GM12801 (cell line): ENCODE results near the gene B3GALT5.

Source experiments
- TF ChIP-seq, protein P1 (sequence below): IDR thresholded peaks from one replicate; pipeline ENCODE4 v1.5.1; 2011; ENCODE audit warnings: control low read depth; ENCODE audit not compliant: insufficient read length; ENCODE audit errors: extremely low read depth

B3GALT5 gene

DNA sequence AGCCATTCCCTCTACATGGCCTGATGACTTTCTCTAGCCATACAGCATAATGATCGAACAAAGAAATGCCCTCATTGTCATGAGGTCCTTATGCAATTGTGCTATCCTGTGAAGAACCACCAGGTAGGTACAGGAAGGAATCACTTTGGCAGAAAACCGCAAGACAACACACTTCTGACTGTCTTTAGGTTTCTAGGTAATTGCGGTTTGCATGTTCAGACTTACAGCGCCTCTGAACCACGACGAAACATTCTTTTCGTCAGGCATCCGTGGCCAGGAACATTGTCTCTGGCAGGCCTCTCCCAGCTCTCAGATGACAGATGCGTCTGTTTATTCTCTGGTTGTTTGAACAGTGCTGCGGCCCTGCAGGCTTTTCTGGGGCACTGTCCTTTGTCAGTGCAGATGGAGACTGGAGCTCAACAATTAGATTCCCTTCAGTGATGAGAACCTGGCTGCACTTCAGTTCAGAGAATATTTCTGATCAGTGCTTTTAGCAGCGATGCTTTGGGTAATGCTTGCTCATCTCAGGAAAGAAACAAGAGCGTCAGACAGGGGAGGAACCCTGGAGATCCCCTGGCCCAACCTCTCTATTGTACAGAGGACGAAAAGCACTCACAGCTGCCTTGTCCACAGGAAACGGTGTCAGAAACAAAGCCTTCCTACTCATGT lies 63.4 kb downstream of the B3GALT5 start:
- TF ChIP-seq, protein P1, sequence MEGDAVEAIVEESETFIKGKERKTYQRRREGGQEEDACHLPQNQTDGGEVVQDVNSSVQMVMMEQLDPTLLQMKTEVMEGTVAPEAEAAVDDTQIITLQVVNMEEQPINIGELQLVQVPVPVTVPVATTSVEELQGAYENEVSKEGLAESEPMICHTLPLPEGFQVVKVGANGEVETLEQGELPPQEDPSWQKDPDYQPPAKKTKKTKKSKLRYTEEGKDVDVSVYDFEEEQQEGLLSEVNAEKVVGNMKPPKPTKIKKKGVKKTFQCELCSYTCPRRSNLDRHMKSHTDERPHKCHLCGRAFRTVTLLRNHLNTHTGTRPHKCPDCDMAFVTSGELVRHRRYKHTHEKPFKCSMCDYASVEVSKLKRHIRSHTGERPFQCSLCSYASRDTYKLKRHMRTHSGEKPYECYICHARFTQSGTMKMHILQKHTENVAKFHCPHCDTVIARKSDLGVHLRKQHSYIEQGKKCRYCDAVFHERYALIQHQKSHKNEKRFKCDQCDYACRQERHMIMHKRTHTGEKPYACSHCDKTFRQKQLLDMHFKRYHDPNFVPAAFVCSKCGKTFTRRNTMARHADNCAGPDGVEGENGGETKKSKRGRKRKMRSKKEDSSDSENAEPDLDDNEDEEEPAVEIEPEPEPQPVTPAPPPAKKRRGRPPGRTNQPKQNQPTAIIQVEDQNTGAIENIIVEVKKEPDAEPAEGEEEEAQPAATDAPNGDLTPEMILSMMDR = no peak

DNA sequence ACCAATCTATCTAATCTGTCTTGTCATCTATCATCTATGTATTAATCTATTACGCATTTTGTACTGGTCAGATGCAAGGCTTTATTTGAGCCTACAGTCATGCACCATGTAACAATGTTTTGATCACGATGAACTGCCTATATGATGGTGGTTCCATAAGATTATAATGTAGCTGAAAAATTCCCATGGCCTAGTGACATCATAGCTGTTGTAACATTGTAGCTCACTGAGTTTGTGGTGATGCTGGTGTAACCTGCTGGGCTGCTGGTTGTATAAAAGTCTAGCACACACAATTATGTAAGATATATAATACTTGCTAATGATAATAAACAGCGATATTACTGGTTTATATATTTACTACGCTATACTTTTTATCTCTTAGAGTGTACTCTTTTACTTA lies 67.5 kb downstream of the B3GALT5 start:
- TF ChIP-seq, protein P1 = no peak

DNA sequence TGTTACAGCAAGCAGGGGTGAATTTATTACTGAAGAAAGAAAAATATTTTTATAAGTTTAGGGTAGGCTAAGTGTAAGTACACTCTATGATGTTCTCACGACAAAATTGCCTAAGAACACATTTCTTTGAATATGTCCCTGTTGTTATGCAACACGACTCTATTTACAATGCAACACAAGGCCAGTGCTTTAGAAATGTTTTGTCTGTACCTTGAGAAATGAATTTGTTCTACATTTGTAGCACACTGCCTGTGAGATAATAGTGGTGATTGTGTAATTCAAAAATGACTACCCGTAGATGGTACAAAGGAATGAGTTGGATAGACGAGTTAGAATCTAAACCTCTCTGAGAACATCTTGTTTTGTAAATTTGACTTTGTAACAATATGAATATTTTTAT lies 68.5 kb downstream of the B3GALT5 start:
- TF ChIP-seq, protein P1 = no peak

DNA sequence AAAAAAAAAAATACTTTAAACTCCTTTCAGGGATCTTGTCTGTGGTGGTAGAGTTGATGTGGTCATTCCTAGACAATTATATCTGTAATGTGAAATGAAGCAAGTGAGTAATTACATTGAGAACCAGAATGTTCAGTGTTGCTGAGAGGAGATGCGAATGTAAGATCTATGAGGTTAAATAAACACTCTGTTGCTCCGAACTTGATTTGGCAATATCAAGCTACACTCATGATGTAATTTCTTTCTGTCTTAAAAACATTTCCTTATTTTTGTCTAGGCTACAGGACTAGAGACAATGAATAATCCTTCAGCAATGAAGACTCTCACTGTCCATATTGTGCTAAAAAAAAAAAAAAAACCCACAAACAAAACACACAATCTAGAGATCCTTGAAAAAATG lies 69.1 kb downstream of the B3GALT5 start:
- TF ChIP-seq, protein P1 = no peak

DNA sequence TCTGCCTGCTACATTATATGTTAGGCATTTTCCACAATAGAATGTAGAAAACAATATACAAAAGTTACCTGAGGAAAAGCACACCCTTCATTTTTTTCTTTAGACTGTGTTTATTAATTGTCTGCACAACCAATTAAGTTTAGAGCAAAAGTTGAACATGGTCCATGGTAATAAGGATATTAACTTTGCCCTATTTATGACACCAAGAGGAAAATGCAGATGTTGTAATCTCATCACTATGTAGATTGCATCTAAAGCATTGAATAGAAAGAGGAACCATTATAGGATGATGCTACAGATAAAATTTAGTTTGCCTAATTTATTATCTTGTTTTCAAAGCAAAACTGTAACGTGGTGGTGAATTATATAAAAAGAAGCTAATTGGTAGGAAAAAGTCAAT lies 72.5 kb downstream of the B3GALT5 start:
- TF ChIP-seq, protein P1 = no peak

DNA sequence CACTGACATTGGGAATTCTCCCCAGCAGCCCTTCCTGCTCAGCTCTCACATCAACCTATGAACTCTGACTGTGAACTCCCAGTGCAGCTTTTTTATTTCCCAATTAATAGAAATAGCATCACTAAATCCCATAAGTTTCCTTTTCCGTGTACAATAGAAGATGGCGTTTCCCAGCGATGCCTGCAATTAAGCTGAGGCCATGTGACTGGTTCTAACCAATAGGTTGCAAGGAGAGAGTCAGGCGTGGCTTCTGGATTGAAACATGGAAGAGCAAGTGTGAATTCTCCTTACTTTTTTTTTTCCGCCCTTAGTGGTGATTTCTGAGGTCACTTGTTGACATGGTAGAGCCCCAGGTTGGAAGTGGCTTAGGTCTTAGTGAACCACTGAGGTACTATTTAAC lies 73.3 kb downstream of the B3GALT5 start:
- TF ChIP-seq, protein P1 = no peak

DNA sequence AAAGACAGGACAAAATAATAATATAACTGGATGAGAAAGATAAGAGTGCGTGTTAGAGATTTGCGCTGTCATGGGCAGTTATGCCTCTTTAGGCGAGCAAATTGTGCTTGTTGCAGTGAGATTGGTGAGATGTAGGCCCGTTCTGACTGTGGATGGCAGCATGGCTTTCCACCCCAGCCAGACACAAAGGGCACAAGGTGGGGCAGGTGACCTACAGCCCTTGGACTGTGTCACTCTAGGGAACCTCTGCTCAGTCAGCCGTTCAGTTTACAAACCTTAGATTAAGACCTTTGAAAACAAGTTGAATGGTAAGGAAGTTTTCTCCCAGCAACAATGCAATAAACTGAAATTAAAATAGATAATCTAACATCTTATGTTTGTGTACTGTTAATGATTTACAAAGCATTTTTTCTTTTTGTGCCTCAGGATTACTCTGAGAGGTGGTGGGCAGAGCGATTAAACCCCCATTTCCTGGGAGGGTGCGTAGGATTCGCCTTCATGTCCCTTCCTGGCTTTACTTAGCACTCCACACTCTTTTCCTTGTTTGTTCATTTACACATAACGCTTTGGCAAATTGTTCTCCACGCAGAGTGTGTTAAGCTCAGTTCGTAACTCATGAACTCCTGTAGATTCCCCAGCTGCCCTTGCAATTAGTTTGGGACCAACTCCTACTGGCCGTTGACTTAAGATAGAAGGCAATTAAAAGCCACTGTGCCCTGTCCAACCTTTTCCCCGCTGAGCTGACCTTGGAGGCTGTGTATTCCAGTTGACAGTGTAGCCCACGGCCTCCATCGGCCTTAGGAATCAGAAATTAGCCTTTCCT lies 74.1 kb downstream of the B3GALT5 start:
- TF ChIP-seq, protein P1 = no peak
